DND-41 (cell line): Measurements from ENCODE around the gene HDLBP.

ENCODE experiments used
- ATAC-seq: fragments of 200-7000 bp; cut with Tn5 transposase; 3 replicates; pipeline ENCODE4 v1.9.1; 2021; ENCODE audit warnings: low read depth; ENCODE audit not compliant: insufficient read depth
- DNase-seq: peaks from one replicate; pipeline ENCODE4 v3.0.0-alpha.2; 2020
- H2AFZ ChIP-seq: 2 replicates; pipeline ENCODE4 v1.6.0; 2012; ENCODE audit warnings: low read depth, low read length
- H3K27ac ChIP-seq: 2 replicates; pipeline ENCODE4 v1.5.1; 2012; ENCODE audit warnings: low read length, inconsistent platforms
- H3K27me3 ChIP-seq: fragments of 200-600 bp; sonication (generic); 2 replicates; pipeline ENCODE4 v1.6.0; 2012; ENCODE audit warnings: low read length, mild to moderate bottlenecking, inconsistent platforms; ENCODE audit not compliant: insufficient read depth, poor library complexity
- H3K36me3 ChIP-seq: 2 replicates; pipeline ENCODE4 v1.5.1; 2012; ENCODE audit warnings: low read length, inconsistent platforms; ENCODE audit not compliant: insufficient read depth
- H3K4me1 ChIP-seq: 2 replicates; pipeline ENCODE4 v1.5.1; 2012; ENCODE audit warnings: mild to moderate bottlenecking, low read length; ENCODE audit not compliant: insufficient read depth
- H3K4me2 ChIP-seq: 2 replicates; pipeline ENCODE4 v1.6.0; 2012; ENCODE audit warnings: mild to moderate bottlenecking, moderate library complexity, low read length, inconsistent platforms; ENCODE audit not compliant: insufficient read depth
- H3K4me3 ChIP-seq, 2 experiments: fragments of 200-600 bp in 1 of 2; shearing (Covaris generic) in 1 of 2; 2 replicates each; pipeline ENCODE4 v1.5.1; 2012 to 2016; ENCODE audit warnings: inconsistent platforms in 2 of 2, low read length in 2 of 2, mild to moderate bottlenecking in 2 of 2, low read depth in 1 of 2, moderate library complexity in 1 of 2
- H3K79me2 ChIP-seq: 2 replicates; pipeline ENCODE4 v1.6.0; 2012; ENCODE audit warnings: low read length, inconsistent platforms; ENCODE audit not compliant: insufficient read depth
- H3K9ac ChIP-seq: 2 replicates; pipeline ENCODE4 v1.6.0; 2012; ENCODE audit warnings: low read depth, mild to moderate bottlenecking, inconsistent platforms, low read length, moderate library complexity
- H3K9me3 ChIP-seq: 2 replicates; pipeline ENCODE4 v1.5.1; 2012; ENCODE audit warnings: low read length, moderate library complexity, mild to moderate bottlenecking, inconsistent platforms; ENCODE audit not compliant: insufficient read depth, severe bottlenecking
- H4K20me1 ChIP-seq: 2 replicates; pipeline ENCODE4 v1.6.0; 2012; ENCODE audit warnings: low read length; ENCODE audit not compliant: insufficient read depth
- CTCF ChIP-seq: IDR thresholded peaks from 2 replicates; pipeline ENCODE4 v1.5.1; 2012; ENCODE audit warnings: borderline replicate concordance, low read length, moderate library complexity, mild to moderate bottlenecking; ENCODE audit not compliant: poor library complexity, severe bottlenecking; ENCODE audit errors: extremely low read depth
- EZH2 ChIP-seq: IDR thresholded peaks from 3 replicates; pipeline ENCODE4 v1.6.1; 2012; ENCODE audit warnings: borderline replicate concordance, low read depth, mild to moderate bottlenecking, moderate library complexity, low read length, inconsistent platforms; ENCODE audit not compliant: severe bottlenecking

HDLBP gene

GRCh38 chr2:241202268-241202585, 113.2 kb downstream of the HDLBP start:
- Histone ChIP-seq H3K27me3 (no peaks in the 10 kb centered on the region), H3K9me3 (no peaks in the 10 kb centered on the region), H3K4me3 (no peak overlapping the region), H2AFZ (no peak overlapping the region), H3K4me2 (no peak overlapping the region), H3K4me1 (no peaks in the 10 kb centered on the region), H3K27ac (no peak overlapping the region), H3K9ac (no peak overlapping the region), H4K20me1 (peaks cover 4% of the 10 kb centered on the region), H3K79me2 (no peaks in the 10 kb centered on the region), H3K36me3 (no peaks in the 10 kb centered on the region)
- DNase-seq (no peak), ATAC-seq (no peak)
- TF ChIP-seq CTCF (no peak), EZH2 (no peak)

- DNase-seq (no peak), ATAC-seq (no peak)
- no peaks in the 10 kb centered on the region for H3K79me2 ChIP-seq
- H3K27me3 ChIP-seq = no peaks in the 10 kb centered on the region
- no peaks in the 10 kb centered on the region for H3K9me3 ChIP-seq
- H3K27ac ChIP-seq = no peak overlapping the region
- no peaks in the 10 kb centered on the region for H3K4me1 ChIP-seq
- TF ChIP-seq CTCF (no peak), EZH2 (no peak)
- peaks cover 4% of the 10 kb centered on the region for H4K20me1 ChIP-seq
- no peak overlapping the region for H3K4me3 ChIP-seq
- H3K36me3 ChIP-seq = no peaks in the 10 kb centered on the region
- no peak overlapping the region for H3K4me2 ChIP-seq
- no peak overlapping the region for H3K9ac ChIP-seq
- no peak overlapping the region for H2AFZ ChIP-seq
Measured at GRCh38 chr2:241201445-241202267, 113.8 kb downstream of the HDLBP start.

- Histone ChIP-seq H3K4me3 (no peak overlapping the region), H3K9ac (no peak overlapping the region), H3K9me3 (no peaks in the 10 kb centered on the region), H3K79me2 (no peaks in the 10 kb centered on the region), H3K27me3 (no peaks in the 10 kb centered on the region), H2AFZ (no peak overlapping the region), H3K4me2 (no peak overlapping the region), H3K27ac (no peak overlapping the region), H3K36me3 (no peaks in the 10 kb centered on the region), H3K4me1 (no peaks in the 10 kb centered on the region), H4K20me1 (peaks cover 4% of the 10 kb centered on the region)
- no peak for DNase-seq
- TF ChIP-seq CTCF (no peak), EZH2 (no peak)
- ATAC-seq = no peak
Measured at GRCh38 chr2:241200822-241201395, 114.6 kb downstream of the HDLBP start.
